ENCODE results near the gene GABPB1. TPM values are rescaled to one million over a fixed set of nuclear protein-coding genes. Genes with fewer than 3 reads are reported as not detected.

GABPB1 gene
- total RNA-seq, 1 donor from 2014 or later = 40.8 TPM

- intact Hi-C loops (cut with micrococcal nuclease) = loop anchor here (1.0 to 10.0 kb wide), 5 partner anchors 14 to 177 kb away; partner anchors contain the start of genes SLC27A2 and USP8
Measured at GRCh38 chr15:50247819-50248655, 107.0 kb downstream of the GABPB1 start.

- intact Hi-C loops (cut with micrococcal nuclease) = loop anchor here (1.0 to 10.0 kb wide), 5 partner anchors 16 to 178 kb away; partner anchors contain the start of genes SLC27A2 and USP8
Measured at GRCh38 chr15:50246631-50247030, 108.4 kb downstream of the GABPB1 start.

DNA sequence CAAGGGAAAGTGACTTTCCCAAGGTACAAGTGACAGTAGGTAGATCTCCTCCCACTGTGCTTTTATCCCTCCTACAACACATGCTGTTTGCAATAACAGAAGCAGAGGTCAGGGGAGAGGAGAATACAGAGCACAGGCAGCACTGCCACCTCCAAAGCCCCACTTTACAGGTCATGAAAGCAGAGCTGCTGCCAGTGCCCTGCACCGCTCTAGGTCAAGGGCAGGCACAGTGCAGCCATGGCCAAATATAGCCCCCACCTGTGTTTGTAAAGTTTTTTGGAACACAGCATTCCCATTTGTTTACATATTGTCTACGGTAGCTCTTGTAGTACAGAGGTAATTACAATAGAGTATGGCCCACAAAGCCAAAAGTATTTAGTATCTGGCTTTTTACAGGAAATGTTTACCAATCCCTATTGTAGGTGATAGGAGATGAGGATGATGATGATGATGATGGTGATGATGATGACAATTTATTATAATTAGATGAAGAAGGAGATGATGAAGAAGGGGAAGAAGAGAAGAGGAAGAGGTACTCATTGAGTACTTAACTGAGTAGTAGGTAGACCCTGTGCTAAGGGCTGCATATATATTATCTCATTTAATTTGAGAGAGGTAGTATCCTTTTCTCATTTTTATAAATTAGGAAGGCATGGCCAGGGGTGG is 109.9 kb downstream of the GABPB1 start:
- intact Hi-C loops (cut with micrococcal nuclease) = loop anchor here (5.0 to 10.0 kb wide), 4 partner anchors 63 to 180 kb away; partner anchors contain the start of genes SLC27A2 and USP8

GRCh38 chr15:50244153-50244552 is 110.8 kb downstream of the GABPB1 start:
- intact Hi-C loops (cut with micrococcal nuclease) = loop anchor here (10.0 kb wide), 1 partner anchor 181 kb away; the partner anchor contains the start of gene USP8

- intact Hi-C loops (cut with micrococcal nuclease) = loop anchor here (10.0 kb wide), 1 partner anchor 183 kb away; the partner anchor contains the start of gene USP8
Measured at GRCh38 chr15:50241684-50242450, 113.1 kb downstream of the GABPB1 start.

DNA sequence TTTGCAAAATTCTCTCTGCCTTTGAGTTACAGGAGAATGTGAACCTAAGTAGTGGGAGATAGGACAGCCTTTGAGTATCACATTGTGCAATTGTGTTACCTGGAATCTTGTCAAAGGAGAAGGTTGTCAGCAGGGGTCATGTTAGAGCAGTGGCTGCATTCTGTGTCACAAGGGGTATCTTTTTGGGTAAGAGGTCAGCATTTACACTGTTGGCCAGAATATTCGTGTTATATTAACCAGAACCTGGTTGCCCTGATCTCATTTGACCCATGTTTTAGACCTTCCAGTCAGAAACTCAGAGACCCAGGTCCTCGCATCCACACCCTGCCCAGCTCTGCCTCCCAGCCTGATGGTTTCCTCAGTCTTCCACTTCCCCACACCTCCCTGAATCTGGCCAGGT is 116.7 kb downstream of the GABPB1 start:
- intact Hi-C loops (cut with micrococcal nuclease) = no loop called here

GRCh38 chr15:50236433-50236832 is 118.6 kb downstream of the GABPB1 start:
- intact Hi-C loops (cut with micrococcal nuclease) = no loop called here

DNA sequence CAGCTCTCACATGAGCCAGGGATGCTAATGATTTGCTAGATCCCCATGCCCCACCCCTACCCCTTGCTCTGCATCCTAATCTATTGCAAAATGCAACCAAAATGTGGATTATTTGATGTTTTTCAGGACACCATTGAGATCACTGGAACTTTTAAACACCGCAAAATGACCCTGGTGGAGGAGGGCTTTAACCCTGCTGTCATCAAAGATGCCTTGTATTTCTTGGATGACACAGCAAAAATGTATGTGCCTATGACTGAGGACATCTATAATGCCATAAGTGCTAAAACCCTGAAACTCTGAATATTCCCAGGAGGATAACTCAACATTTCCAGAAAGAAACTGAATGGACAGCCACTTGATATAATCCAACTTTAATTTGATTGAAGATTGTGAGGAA is 119.2 kb downstream of the GABPB1 start:
- intact Hi-C loops (cut with micrococcal nuclease) = no loop called here

- intact Hi-C loops (cut with micrococcal nuclease) = no loop called here
Measured at GRCh38 chr15:50234764-50235163, 120.2 kb downstream of the GABPB1 start.

- intact Hi-C loops (cut with micrococcal nuclease) = no loop called here
Measured at GRCh38 chr15:50233192-50233736, 121.7 kb downstream of the GABPB1 start.

- intact Hi-C loops (cut with micrococcal nuclease) = no loop called here
Measured at GRCh38 chr15:50232791-50233190, 122.2 kb downstream of the GABPB1 start.

DNA sequence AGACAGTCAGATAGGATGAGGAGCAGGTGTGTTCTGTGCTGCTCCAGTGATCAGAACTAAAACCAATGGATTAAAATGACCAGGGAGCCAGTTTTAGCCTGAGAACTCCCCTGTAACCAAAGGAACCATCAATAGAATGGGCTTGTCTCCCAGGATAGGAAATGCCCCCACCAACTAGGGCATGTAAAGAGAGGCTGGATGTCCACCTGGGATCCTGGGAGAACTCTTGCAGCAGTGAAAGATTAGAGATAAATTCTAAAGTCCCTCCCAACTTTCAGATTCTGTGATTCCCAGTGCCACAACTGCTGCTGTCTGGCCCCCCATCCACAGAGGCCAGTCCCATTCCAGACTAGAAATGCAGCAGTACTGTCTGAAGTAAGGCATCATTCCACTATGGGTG is 123.2 kb downstream of the GABPB1 start:
- intact Hi-C loops (cut with micrococcal nuclease) = no loop called here

DNA sequence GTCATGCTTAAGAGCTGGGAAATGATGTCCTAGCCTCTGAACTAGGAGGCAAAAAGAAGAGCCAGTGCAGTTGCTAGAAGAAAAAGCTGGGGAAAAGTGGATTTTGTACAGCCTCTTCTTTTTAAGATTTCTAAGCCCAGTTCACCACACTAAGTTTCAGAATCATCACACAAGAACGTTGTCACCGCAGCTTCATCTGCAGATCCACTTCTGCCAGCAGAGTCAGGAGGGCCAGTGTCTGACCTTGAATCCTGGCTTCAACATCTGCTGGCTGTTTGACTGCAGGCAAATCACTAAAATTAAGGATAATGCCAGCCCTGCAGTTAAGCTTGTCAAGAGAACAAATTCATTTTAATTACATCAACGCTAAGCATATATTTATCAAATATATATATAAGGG is 125.7 kb downstream of the GABPB1 start:
- intact Hi-C loops (cut with micrococcal nuclease) = no loop called here

DNA sequence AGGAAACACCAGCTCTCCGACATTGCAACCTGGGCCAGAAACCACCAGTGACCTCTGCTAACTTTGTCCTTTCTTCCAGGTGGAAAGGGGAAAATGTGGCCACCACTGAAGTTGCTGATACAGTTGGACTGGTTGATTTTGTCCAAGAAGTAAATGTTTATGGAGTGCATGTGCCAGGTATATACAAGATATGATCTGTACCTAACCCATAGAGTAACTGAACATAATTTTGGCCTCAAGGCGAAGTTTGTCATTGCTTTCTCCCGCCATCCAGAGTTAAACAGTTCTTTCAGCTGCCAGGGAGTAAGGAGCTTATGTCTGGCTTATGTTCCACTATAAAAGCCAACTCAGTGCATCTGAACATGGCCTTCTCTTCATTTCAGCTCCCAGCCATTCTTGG is 126.1 kb downstream of the GABPB1 start:
- intact Hi-C loops (cut with micrococcal nuclease) = no loop called here

GRCh38 chr15:50227076-50227475 is 127.9 kb downstream of the GABPB1 start:
- intact Hi-C loops (cut with micrococcal nuclease) = no loop called here

DNA sequence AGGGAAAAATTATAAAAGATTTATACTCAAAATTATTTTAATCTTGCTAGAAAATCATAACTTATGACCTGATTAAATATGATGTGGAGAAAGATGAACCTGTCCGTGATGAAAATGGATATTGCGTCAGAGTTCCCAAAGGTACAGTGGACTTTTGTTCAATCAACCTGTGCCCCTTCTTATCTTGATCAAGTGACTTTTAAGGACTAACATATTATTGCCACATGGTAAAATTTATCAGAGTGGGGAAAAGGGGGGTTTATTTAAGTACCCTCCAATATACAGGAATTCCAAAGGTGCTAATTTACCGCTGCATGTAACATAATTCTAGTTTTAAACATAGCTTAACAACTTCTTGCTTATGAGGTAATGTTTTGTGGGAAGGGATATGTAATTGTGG is 129.1 kb downstream of the GABPB1 start:
- intact Hi-C loops (cut with micrococcal nuclease) = no loop called here

Other genes with a start within 250 kb of the GABPB1 start
- 22.5 and 26.1 TPM in 2 replicates for gene ATP8B4, start 236.0 kb downstream of the GABPB1 start, total RNA-seq
- gene SLC27A2, start 173.0 kb downstream of the GABPB1 start, total RNA-seq = 29.2 and 30.0 TPM in 2 replicates
- 0.32 and 0.45 TPM in 2 replicates for gene HDC, start 89.5 kb downstream of the GABPB1 start, total RNA-seq
- gene USP8, start 69.2 kb upstream of the GABPB1 start, total RNA-seq = 51.6 and 57.3 TPM in 2 replicates
- 0.39 and 0.43 TPM in 2 replicates for gene USP50, start 191.5 kb upstream of the GABPB1 start, total RNA-seq